Measurements from ENCODE around the gene AKAP8L. TPM values are rescaled to one million over a fixed set of nuclear protein-coding genes. Genes with fewer than 3 reads are reported as not detected.
"Not testable (repeated sequence)": the region's sequence is repeated elsewhere in the genome, so short reads cannot be mapped to it uniquely, and the experiment has no call there.

Gene AKAP8L
- polyA plus RNA-seq, 4 donors = 40.4 to 134 (median 80.9) TPM

- Histone ChIP-seq H3K27ac (ENCODE audit: low read depth in 1 of 3, low read length in 2 of 3) (no peak overlapping the region), H3K36me3 (ENCODE audit: control insufficient read depth in 3 of 3, insufficient read depth in 2 of 3, low read depth in 1 of 3, low read length in 3 of 3) (peaks cover 0 to 7% (median 0%) of the 10 kb centered on the region in 3 donors), H3K9me3 (ENCODE audit: control insufficient read depth in 2 of 2, insufficient read depth in 1 of 2, low read depth in 1 of 2, low read length in 1 of 2) (no peaks in the 10 kb centered on the region), H3K4me1 (ENCODE audit: control insufficient read depth in 3 of 3, insufficient read depth in 2 of 3, low read depth in 1 of 3, low read length in 2 of 3) (no peaks in the 10 kb centered on the region), H3K27me3 (ENCODE audit: control insufficient read depth in 3 of 3, insufficient read depth in 3 of 3, low read length in 3 of 3) (no peaks in the 10 kb centered on the region), H3K4me3 (ENCODE audit: low read depth in 1 of 3, low read length in 3 of 3) (no peak overlapping the region)
- DNase-seq (no peak), FAIRE-seq (no peak)
- WGBS, 3 donors = 96 to 99% (median 98%) methylated on average over 4 of the region's 4 CpGs
These were observed 78.7 kb downstream of the AKAP8L start for GRCh38 chr19:15340086-15340485.

- Histone ChIP-seq H3K9me3 (ENCODE audit: control insufficient read depth in 2 of 2, insufficient read depth in 1 of 2, low read depth in 1 of 2, low read length in 1 of 2) (no peaks in the 10 kb centered on the region), H3K4me1 (ENCODE audit: control insufficient read depth in 3 of 3, insufficient read depth in 2 of 3, low read depth in 1 of 3, low read length in 2 of 3) (peaks cover 0 to 6% (median 0%) of the 10 kb centered on the region in 3 donors), H3K36me3 (ENCODE audit: control insufficient read depth in 3 of 3, insufficient read depth in 2 of 3, low read depth in 1 of 3, low read length in 3 of 3) (peaks cover 0 to 7% (median 0%) of the 10 kb centered on the region in 3 donors), H3K4me3 (ENCODE audit: low read depth in 1 of 3, low read length in 3 of 3) (no peak overlapping the region), H3K27me3 (ENCODE audit: control insufficient read depth in 3 of 3, insufficient read depth in 3 of 3, low read length in 3 of 3) (no peaks in the 10 kb centered on the region), H3K27ac (ENCODE audit: low read depth in 1 of 3, low read length in 2 of 3) (no peak overlapping the region)
- WGBS, 3 donors = 80 to 87% (median 87%) methylated on average over 8 of the region's 8 CpGs
- FAIRE-seq = no peak
- DNase-seq = no peak
These were observed 81.6 kb downstream of the AKAP8L start for GRCh38 chr19:15337202-15337601.

GRCh38 chr19:15335992-15336391 is 82.8 kb downstream of the AKAP8L start:
- WGBS, 3 donors = 82 to 88% (median 87%) methylated on average over 7 of the region's 7 CpGs
- H3K27ac ChIP-seq (ENCODE audit: low read depth in 1 of 3, low read length in 2 of 3); FAIRE-seq; H3K4me1 ChIP-seq (ENCODE audit: control insufficient read depth in 3 of 3, insufficient read depth in 2 of 3, low read depth in 1 of 3, low read length in 2 of 3); H3K27me3 ChIP-seq (ENCODE audit: control insufficient read depth in 3 of 3, insufficient read depth in 3 of 3, low read length in 3 of 3); DNase-seq; H3K4me3 ChIP-seq (ENCODE audit: low read depth in 1 of 3, low read length in 3 of 3); H3K36me3 ChIP-seq (ENCODE audit: control insufficient read depth in 3 of 3, insufficient read depth in 2 of 3, low read depth in 1 of 3, low read length in 3 of 3); H3K9me3 ChIP-seq (ENCODE audit: control insufficient read depth in 2 of 2, insufficient read depth in 1 of 2, low read depth in 1 of 2, low read length in 1 of 2): not testable (repeated sequence)

- 2 to 5% (median 3%) methylated on average over 22 to 81 of the region's 81 CpGs for WGBS, 3 donors
- peak within 1 kb of the TSS; percentile 72 to 98 (median 94) for H3K27ac ChIP-seq (ENCODE audit: low read depth in 1 of 3, low read length in 2 of 3)
- H3K4me1 ChIP-seq (ENCODE audit: control insufficient read depth in 3 of 3, insufficient read depth in 2 of 3, low read depth in 1 of 3, low read length in 2 of 3) = peaks cover 3 to 13% (median 12%) of the 10 kb centered on the region in 3 donors
- H3K4me3 ChIP-seq (ENCODE audit: low read depth in 1 of 3, low read length in 3 of 3) = peak within 1 kb of the TSS; percentile 69 to 100 (median 92)
- H3K36me3 ChIP-seq (ENCODE audit: control insufficient read depth in 3 of 3, insufficient read depth in 2 of 3, low read depth in 1 of 3, low read length in 3 of 3) = no peaks in the 10 kb centered on the region
- H3K27me3 ChIP-seq (ENCODE audit: control insufficient read depth in 3 of 3, insufficient read depth in 3 of 3, low read length in 3 of 3) = no peaks in the 10 kb centered on the region
- FAIRE-seq = no peak
- peak; percentile 51 to 87 for DNase-seq
- no peaks in the 10 kb centered on the region for H3K9me3 ChIP-seq (ENCODE audit: control insufficient read depth in 2 of 2, insufficient read depth in 1 of 2, low read depth in 1 of 2, low read length in 1 of 2)
These were observed 86.3 kb downstream of the AKAP8L start, which contains the start of gene BRD4 for GRCh38 chr19:15332311-15332996. BRD4 (minus strand) TSS chr19:15332539; CDS start chr19:15273099, 59,440 bp downstream.

GRCh38 chr19:15331419-15332310 is 87.1 kb downstream of the AKAP8L start:
- peak overlapping the region; percentile 72 to 98 (median 94) for H3K27ac ChIP-seq (ENCODE audit: low read depth in 1 of 3, low read length in 2 of 3)
- H3K4me3 ChIP-seq (ENCODE audit: low read depth in 1 of 3, low read length in 3 of 3) = peak overlapping the region; percentile 69 to 100 (median 87)
- no peaks in the 10 kb centered on the region for H3K9me3 ChIP-seq (ENCODE audit: control insufficient read depth in 2 of 2, insufficient read depth in 1 of 2, low read depth in 1 of 2, low read length in 1 of 2)
- FAIRE-seq = no peak
- no peaks in the 10 kb centered on the region for H3K27me3 ChIP-seq (ENCODE audit: control insufficient read depth in 3 of 3, insufficient read depth in 3 of 3, low read length in 3 of 3)
- DNase-seq = peak; percentile 54 to 82
- 0 to 1% (median 0%) methylated on average over 17 to 122 of the region's 122 CpGs for WGBS, 3 donors
- H3K4me1 ChIP-seq (ENCODE audit: control insufficient read depth in 3 of 3, insufficient read depth in 2 of 3, low read depth in 1 of 3, low read length in 2 of 3) = peaks cover 7 to 15% (median 14%) of the 10 kb centered on the region in 3 donors
- H3K36me3 ChIP-seq (ENCODE audit: control insufficient read depth in 3 of 3, insufficient read depth in 2 of 3, low read depth in 1 of 3, low read length in 3 of 3) = no peaks in the 10 kb centered on the region

DNA sequence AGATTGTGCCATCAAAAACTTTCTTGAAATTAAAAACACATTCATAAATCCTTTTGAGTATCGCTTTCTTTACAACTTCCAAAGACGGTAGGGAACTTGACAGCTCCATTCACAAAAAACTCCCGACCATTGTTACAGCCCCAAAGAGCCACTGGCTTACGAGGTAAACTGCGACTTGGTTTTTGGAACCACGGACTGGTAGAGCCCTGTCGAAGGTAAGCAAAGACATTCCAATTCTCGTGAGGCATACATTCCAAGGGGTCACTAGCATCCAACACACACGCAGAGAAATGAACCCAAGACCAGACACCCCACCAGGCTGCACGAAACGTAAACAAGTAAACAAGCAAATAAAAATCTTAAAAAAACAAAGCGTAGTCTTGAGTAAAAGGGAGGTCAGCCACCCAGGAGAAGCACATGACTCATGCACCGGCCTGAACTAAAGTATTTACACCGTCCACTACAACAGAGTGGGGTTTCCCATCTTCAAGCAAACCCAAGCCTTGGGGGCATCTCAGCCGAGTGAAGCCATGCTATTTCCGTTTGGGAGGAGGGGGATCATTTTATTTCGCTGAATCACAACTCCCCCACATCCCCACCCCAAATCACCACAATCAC is 87.9 kb downstream of the AKAP8L start:
- peak overlapping the region; percentile 42 to 92 (median 71) for H3K27ac ChIP-seq (ENCODE audit: low read depth in 1 of 3, low read length in 2 of 3)
- H3K4me3 ChIP-seq (ENCODE audit: low read depth in 1 of 3, low read length in 3 of 3) = peak overlapping the region; percentile 69 to 100 (median 87)
- no peaks in the 10 kb centered on the region for H3K36me3 ChIP-seq (ENCODE audit: control insufficient read depth in 3 of 3, insufficient read depth in 2 of 3, low read depth in 1 of 3, low read length in 3 of 3)
- peak; percentile 42 to 57 for DNase-seq
- WGBS, 3 donors = 4 to 5% (median 4%) methylated on average over 17 of the region's 17 CpGs
- no peaks in the 10 kb centered on the region for H3K9me3 ChIP-seq (ENCODE audit: control insufficient read depth in 2 of 2, insufficient read depth in 1 of 2, low read depth in 1 of 2, low read length in 1 of 2)
- peaks cover 9 to 15% (median 15%) of the 10 kb centered on the region in 3 donors for H3K4me1 ChIP-seq (ENCODE audit: control insufficient read depth in 3 of 3, insufficient read depth in 2 of 3, low read depth in 1 of 3, low read length in 2 of 3)
- no peaks in the 10 kb centered on the region for H3K27me3 ChIP-seq (ENCODE audit: control insufficient read depth in 3 of 3, insufficient read depth in 3 of 3, low read length in 3 of 3)
- FAIRE-seq = no peak
